WTC11 (cell line): Measurements from ENCODE around the gene PTGES2. TPM values are rescaled to one million over a fixed set of nuclear protein-coding genes. Genes with fewer than 3 reads are reported as not detected.

Experiments used
- ATAC-seq: fragments of 200-7000 bp; cut with Tn5 transposase; 2 replicates; pipeline ENCODE4 v1.10.0; 2021; ENCODE audit warnings: mild to moderate bottlenecking, moderate library complexity
- CTCF ChIA-PET: fragments of 300-600 bp; sonication (Branson Sonifier 250); formaldehyde crosslinking; loops from one replicate; lab custom pipeline; 2021; ENCODE audit warnings: antibody characterized with exemption; lab: Charles Lee
- POLR2A ChIA-PET: fragments of 350-600 bp; sonication (Branson Sonifier 250); formaldehyde crosslinking; loops from one replicate; lab custom pipeline; 2021; ENCODE audit warnings: antibody characterized with exemption; lab: Charles Lee
- DNase-seq: peaks from one replicate; pipeline ENCODE4 v3.0.0; 2021; ENCODE audit warnings: low spot score
- H3K27ac Mint-ChIP-seq: 2 replicates; pipeline ENCODE4 v1.8.0; 2021; ENCODE audit warnings: mixed read lengths
- H3K27me3 Mint-ChIP-seq: 2 replicates; pipeline ENCODE4 v1.8.0; 2021; ENCODE audit warnings: low read depth, mild to moderate bottlenecking, moderate library complexity, mixed read lengths
- H3K36me3 Mint-ChIP-seq: 2 replicates; pipeline ENCODE4 v1.8.0; 2021; ENCODE audit warnings: mixed read lengths
- H3K4me1 Mint-ChIP-seq: 2 replicates; pipeline ENCODE4 v1.8.0; 2022; ENCODE audit warnings: mixed read lengths
- H3K4me3 Mint-ChIP-seq: 2 replicates; pipeline ENCODE4 v1.8.0; 2021; ENCODE audit warnings: mild to moderate bottlenecking, moderate library complexity, mixed read lengths
- H3K9me3 Mint-ChIP-seq: 2 replicates; pipeline ENCODE4 v1.8.0; 2021; ENCODE audit warnings: mixed read lengths
- AFF4 ChIP-seq: sonication (generic); formaldehyde crosslinking; IDR thresholded peaks from 2 replicates; pipeline ENCODE4 v1.8.1; 2023; ENCODE audit warnings: mild to moderate bottlenecking, missing genetic modification reagents, borderline replicate concordance
- CTCF ChIP-seq: fragments of 200-600 bp; IDR thresholded peaks from 2 replicates; pipeline ENCODE4 v1.8.0; 2022; ENCODE audit warnings: antibody characterized with exemption
- ESRRA ChIP-seq: sonication (generic); formaldehyde crosslinking; IDR thresholded peaks from 2 replicates; pipeline ENCODE4 v1.8.1; 2022; ENCODE audit warnings: mild to moderate bottlenecking, missing genetic modification reagents, borderline replicate concordance
- GABPB1 ChIP-seq: sonication (generic); formaldehyde crosslinking; IDR thresholded peaks from 2 replicates; pipeline ENCODE4 v1.8.1; 2023; ENCODE audit warnings: mild to moderate bottlenecking, missing genetic modification reagents
- JAZF1 ChIP-seq: fragments of 250-450 bp; sonication (Bioruptor Pico); IDR thresholded peaks from 2 replicates; pipeline ENCODE4 v1.9.0; 2021; ENCODE audit warnings: moderate library complexity, mild to moderate bottlenecking, inconsistent platforms
- JUN ChIP-seq: sonication (generic); formaldehyde crosslinking; IDR thresholded peaks from 2 replicates; pipeline ENCODE4 v1.8.0; 2023; ENCODE audit warnings: mild to moderate bottlenecking, missing genetic modification reagents
- OVOL2 ChIP-seq: fragments of 250-450 bp; sonication (Bioruptor Pico); IDR thresholded peaks from 2 replicates; pipeline ENCODE4 v1.9.0; 2021; ENCODE audit warnings: mild to moderate bottlenecking, borderline replicate concordance
- PRRX2 ChIP-seq: fragments of 250-450 bp; sonication (Bioruptor Pico); IDR thresholded peaks from 2 replicates; pipeline ENCODE4 v1.8.0; 2021; ENCODE audit warnings: mild to moderate bottlenecking
- RORB ChIP-seq: fragments of 250-450 bp; sonication (Bioruptor Pico); IDR thresholded peaks from 2 replicates; pipeline ENCODE4 v1.9.0; 2021; ENCODE audit warnings: mild to moderate bottlenecking
- SMAD4 ChIP-seq: sonication (generic); formaldehyde crosslinking; IDR thresholded peaks from 2 replicates; pipeline ENCODE4 v1.8.0; 2022; ENCODE audit warnings: mild to moderate bottlenecking, missing genetic modification reagents
- TCF7 ChIP-seq: sonication (generic); formaldehyde crosslinking; IDR thresholded peaks from 2 replicates; pipeline ENCODE4 v1.8.0; 2022; ENCODE audit warnings: mild to moderate bottlenecking, low read depth, missing genetic modification reagents, moderate library complexity
- USF1 ChIP-seq: sonication (generic); formaldehyde crosslinking; IDR thresholded peaks from 2 replicates; pipeline ENCODE4 v1.8.0; 2022; ENCODE audit warnings: mild to moderate bottlenecking, missing genetic modification reagents
- ZNF416 ChIP-seq: fragments of 250-450 bp; sonication (Bioruptor Pico); IDR thresholded peaks from 2 replicates; pipeline ENCODE4 v1.9.0; 2021; ENCODE audit warnings: mild to moderate bottlenecking, inconsistent platforms
- ZNF423 ChIP-seq: fragments of 250-450 bp; sonication (Bioruptor Pico); IDR thresholded peaks from 2 replicates; pipeline ENCODE4 v2.1.2; 2022; ENCODE audit warnings: mild to moderate bottlenecking, moderate library complexity
- ZNF532 ChIP-seq: fragments of 250-450 bp; sonication (Bioruptor Pico); IDR thresholded peaks from 2 replicates; pipeline ENCODE4 v1.9.0; 2021; ENCODE audit warnings: mild to moderate bottlenecking, borderline replicate concordance
- total RNA-seq: library from RNA; stranded (reverse); gene quantifications from 3 replicates; pipeline ENCODE4 v1.2.3, GENCODE V29; 2021
- TF ChIP-seq, protein P1 (sequence below): fragments of 250-450 bp; sonication (Bioruptor Pico); conservative IDR thresholded peaks from 2 replicates; pipeline ENCODE4 v1.9.0; 2021; ENCODE audit warnings: mild to moderate bottlenecking
- TF ChIP-seq, protein P2 (sequence below): sonication (generic); formaldehyde crosslinking; IDR thresholded peaks from 2 replicates; pipeline ENCODE4 v1.8.1; 2022; ENCODE audit warnings: mild to moderate bottlenecking, moderate library complexity, missing genetic modification reagents

The PTGES2 gene
- total RNA-seq, 1 experiment from 2014 or later = 118 TPM

GRCh38 chr9:128127990-128128835, 684 bp upstream of the PTGES2 start (continued):
- TF ChIP-seq JUN = no peak
- no peak for TF ChIP-seq JAZF1 (CRISPR knock-in tag)
- no peak for TF ChIP-seq SMAD4
- TF ChIP-seq ZNF423 (CRISPR knock-in tag) = no peak
- no peak for TF ChIP-seq ZNF532 (CRISPR knock-in tag)
- no peak for TF ChIP-seq CTCF
- no peak for TF ChIP-seq OVOL2 (CRISPR knock-in tag)
- TF ChIP-seq ZNF416 (CRISPR knock-in tag) = no peak
- TF ChIP-seq ESRRA (CRISPR knock-in tag) = 0 out of 2 replicates have a peak, but pooled peaks have one; percentile 19
- TF ChIP-seq GABPB1 (CRISPR knock-in tag) = no peak

GRCh38 chr9:128125580-128126354, 1.8 kb downstream of the PTGES2 start:
- Mint-ChIP-seq H3K27ac (peak overlapping the region; percentile 89; the same call in 1 of the 2 replicates), H3K36me3 (peaks cover 23% of the 10 kb centered on the region), H3K4me1 (peaks cover 17% of the 10 kb centered on the region), H3K9me3 (peaks cover 9% of the 10 kb centered on the region), H3K27me3 (peaks cover 15% of the 10 kb centered on the region), H3K4me3 (peak overlapping the region; percentile 80)
- DNase-seq (no peak), ATAC-seq (no peak)
- POLR2A ChIA-PET = interaction anchor here (1.6 kb wide), 1 partner anchor 34 kb away, joined by 6 read pairs; the partner anchor contains the start of gene BBLN
- CTCF ChIA-PET = interaction anchor here (0.8 to 3.7 kb wide), 48 partner anchors 8 to 228 kb away, joined by 3 to 44 read pairs (median 5); partner anchors contain the start of genes BBLN, CIZ1, DNM1 and GOLGA2
- TF ChIP-seq PRRX2 = no peak
- no peak for TF ChIP-seq USF1
- TF ChIP-seq, protein P1, sequence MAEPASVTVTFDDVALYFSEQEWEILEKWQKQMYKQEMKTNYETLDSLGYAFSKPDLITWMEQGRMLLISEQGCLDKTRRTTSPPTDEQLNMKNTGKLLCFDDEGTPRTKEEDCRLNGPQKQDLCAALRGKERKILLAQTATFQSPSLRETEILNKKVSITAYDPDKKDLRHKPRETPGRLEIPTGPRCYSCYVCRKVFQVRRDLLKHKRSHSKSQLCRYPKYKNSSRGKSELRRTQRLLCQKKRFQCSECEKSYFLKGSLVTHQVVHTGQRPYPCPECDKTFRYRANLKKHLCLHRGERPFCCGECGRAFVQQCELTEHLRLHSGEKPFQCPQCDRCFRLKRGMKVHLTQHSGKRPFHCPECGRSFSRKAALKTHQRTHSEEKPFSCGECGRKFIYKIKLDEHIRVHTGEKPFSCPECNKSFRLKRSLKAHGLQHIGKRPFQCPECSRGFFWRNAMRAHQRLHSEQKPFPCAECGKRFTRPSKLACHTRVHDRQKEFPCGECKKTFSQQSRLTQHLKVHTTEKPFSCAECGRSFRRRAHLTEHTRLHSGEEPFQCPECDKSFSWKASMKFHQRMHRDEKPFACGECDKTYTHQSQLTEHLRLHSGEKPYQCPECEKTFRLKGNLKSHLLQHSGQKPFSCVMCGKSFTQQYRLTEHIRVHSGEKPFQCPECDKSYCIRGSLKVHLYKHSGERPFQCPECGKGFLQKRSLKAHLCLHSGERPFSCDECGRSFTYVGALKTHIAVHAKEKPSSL (CRISPR knock-in tag) = no peak
- TF ChIP-seq RORB = no peak
- TF ChIP-seq, protein P2, sequence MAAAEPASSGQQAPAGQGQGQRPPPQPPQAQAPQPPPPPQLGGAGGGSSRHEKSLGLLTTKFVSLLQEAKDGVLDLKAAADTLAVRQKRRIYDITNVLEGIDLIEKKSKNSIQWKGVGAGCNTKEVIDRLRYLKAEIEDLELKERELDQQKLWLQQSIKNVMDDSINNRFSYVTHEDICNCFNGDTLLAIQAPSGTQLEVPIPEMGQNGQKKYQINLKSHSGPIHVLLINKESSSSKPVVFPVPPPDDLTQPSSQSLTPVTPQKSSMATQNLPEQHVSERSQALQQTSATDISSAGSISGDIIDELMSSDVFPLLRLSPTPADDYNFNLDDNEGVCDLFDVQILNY (CRISPR knock-in tag) = no peak
- TF ChIP-seq TCF7 (CRISPR knock-in tag) = no peak
- TF ChIP-seq AFF4 (CRISPR knock-in tag) = no peak
